ENCODE measurements around the gene INSC. TPM values are rescaled to one million over a fixed set of nuclear protein-coding genes. Genes with fewer than 3 reads are reported as not detected.

Gene INSC
- total and polyA plus RNA-seq, 2 experiments from 2014 or later: 0.97 to 1.5 TPM

DNA sequence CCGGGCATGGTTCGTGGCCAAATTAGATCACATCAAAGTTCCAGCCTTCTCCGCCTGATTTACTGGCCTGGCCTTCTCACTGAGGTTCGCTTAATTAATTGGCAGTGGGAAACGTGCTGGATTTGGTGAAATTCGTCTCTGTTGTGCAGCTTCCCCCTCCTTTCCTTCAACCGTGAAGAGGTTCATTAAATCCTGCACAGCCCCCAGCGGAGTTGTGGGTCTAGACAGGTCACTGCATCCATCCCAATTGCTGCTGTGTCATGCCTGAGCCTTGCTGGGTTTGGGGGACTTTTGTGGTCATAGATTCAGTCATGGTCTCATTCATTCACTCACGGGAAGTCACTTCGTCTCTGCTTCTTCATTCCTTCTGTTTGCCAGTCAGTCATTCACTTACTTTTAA is 90.0 kb downstream of the INSC start:
- Mint-ChIP-seq H3K4me1 (no peaks in the 10 kb centered on the region), H3K4me3 (no peak overlapping the region)
- TF ChIP-seq STAT1 (IDR thresholded peaks at IDR 0.05; ENCODE audit: unreplicated experiment) (no peak), CREB1 (CRISPR knock-in tag; IDR thresholded peaks at IDR 0.05; ENCODE audit: low read depth) (no peak), NANOG (IDR thresholded peaks at IDR 0.05; ENCODE audit: borderline replicate concordance) (no peak)
- TF ChIP-seq, protein P1, sequence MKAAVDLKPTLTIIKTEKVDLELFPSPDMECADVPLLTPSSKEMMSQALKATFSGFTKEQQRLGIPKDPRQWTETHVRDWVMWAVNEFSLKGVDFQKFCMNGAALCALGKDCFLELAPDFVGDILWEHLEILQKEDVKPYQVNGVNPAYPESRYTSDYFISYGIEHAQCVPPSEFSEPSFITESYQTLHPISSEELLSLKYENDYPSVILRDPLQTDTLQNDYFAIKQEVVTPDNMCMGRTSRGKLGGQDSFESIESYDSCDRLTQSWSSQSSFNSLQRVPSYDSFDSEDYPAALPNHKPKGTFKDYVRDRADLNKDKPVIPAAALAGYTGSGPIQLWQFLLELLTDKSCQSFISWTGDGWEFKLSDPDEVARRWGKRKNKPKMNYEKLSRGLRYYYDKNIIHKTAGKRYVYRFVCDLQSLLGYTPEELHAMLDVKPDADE (IDR thresholded peaks at IDR 0.05): no peak

DNA sequence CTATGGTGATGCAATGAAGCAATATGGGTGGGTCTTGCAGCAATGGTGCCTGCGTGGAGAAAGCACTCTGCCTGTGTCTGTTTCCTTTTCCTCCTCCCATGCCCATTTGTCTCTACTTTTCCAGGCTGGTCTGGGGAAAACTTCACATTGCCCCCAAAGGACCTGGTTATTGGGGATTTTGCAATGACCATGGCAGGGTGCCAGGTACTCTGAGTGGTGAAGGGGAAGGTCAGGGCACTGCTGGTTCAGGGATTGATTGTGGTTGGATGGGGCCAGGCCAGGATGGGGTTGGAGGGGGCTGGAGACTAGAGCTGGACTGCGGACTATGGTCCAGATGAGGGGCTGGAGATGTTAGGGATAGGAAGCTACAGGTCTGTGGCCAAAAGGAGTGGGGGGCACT is 92.1 kb downstream of the INSC start:
- Histone ChIP-seq H2AFZ (no peak overlapping the region), H3K27me3 (ENCODE audit: insufficient read depth) (no peaks in the 10 kb centered on the region), H3F3A (replicated peaks; ENCODE audit: low read depth) (no peaks in the 10 kb centered on the region), H3K4me1 (ENCODE audit: insufficient read depth) (no peaks in the 10 kb centered on the region; the same call in 1 of the 2 replicates), H3K4me3 (no peak overlapping the region), H3K27ac (ENCODE audit: low read depth) (no peak overlapping the region), H3K9me2 (ENCODE audit: insufficient read depth) (no peaks in the 10 kb centered on the region), H3K4me2 (no peak overlapping the region), H3K36me3 (ENCODE audit: insufficient read depth) (no peaks in the 10 kb centered on the region), H4K20me1 (replicated peaks; ENCODE audit: insufficient read depth) (no peaks in the 10 kb centered on the region), H3K79me2 (replicated peaks; ENCODE audit: insufficient read depth) (no peaks in the 10 kb centered on the region)
- ATAC-seq (no peak), DNase-seq (ENCODE audit: low spot score) (no peak)
- Mint-ChIP-seq H3K36me3 (ENCODE audit: low read depth) (no peaks in the 10 kb centered on the region), H3K9me3 (no peaks in the 10 kb centered on the region), H3K4me1 (no peaks in the 10 kb centered on the region), H3K27me3 (ENCODE audit: insufficient read depth, low read depth, poor library complexity) (peaks cover 11% of the 10 kb centered on the region), H3K4me3 (no peak overlapping the region), H3K27ac (no peak overlapping the region)
- TF ChIP-seq POLR2AphosphoS5 (IDR thresholded peaks at IDR 0.05; ENCODE audit: low read depth) (no peak), EZH2phosphoT487 (IDR thresholded peaks at IDR 0.05; ENCODE audit: unreplicated experiment) (no peak), STAT1 (IDR thresholded peaks at IDR 0.05; ENCODE audit: unreplicated experiment) (no peak), ZNF114 (CRISPR knock-in tag; IDR thresholded peaks at IDR 0.05) (no peak), CREB1 (CRISPR knock-in tag; IDR thresholded peaks at IDR 0.05; ENCODE audit: low read depth) (no peak), NANOG (IDR thresholded peaks at IDR 0.05; ENCODE audit: borderline replicate concordance) (no peak)
- TF ChIP-seq, protein P1 (IDR thresholded peaks at IDR 0.05): no peak
- TF ChIP-seq, protein P2, sequence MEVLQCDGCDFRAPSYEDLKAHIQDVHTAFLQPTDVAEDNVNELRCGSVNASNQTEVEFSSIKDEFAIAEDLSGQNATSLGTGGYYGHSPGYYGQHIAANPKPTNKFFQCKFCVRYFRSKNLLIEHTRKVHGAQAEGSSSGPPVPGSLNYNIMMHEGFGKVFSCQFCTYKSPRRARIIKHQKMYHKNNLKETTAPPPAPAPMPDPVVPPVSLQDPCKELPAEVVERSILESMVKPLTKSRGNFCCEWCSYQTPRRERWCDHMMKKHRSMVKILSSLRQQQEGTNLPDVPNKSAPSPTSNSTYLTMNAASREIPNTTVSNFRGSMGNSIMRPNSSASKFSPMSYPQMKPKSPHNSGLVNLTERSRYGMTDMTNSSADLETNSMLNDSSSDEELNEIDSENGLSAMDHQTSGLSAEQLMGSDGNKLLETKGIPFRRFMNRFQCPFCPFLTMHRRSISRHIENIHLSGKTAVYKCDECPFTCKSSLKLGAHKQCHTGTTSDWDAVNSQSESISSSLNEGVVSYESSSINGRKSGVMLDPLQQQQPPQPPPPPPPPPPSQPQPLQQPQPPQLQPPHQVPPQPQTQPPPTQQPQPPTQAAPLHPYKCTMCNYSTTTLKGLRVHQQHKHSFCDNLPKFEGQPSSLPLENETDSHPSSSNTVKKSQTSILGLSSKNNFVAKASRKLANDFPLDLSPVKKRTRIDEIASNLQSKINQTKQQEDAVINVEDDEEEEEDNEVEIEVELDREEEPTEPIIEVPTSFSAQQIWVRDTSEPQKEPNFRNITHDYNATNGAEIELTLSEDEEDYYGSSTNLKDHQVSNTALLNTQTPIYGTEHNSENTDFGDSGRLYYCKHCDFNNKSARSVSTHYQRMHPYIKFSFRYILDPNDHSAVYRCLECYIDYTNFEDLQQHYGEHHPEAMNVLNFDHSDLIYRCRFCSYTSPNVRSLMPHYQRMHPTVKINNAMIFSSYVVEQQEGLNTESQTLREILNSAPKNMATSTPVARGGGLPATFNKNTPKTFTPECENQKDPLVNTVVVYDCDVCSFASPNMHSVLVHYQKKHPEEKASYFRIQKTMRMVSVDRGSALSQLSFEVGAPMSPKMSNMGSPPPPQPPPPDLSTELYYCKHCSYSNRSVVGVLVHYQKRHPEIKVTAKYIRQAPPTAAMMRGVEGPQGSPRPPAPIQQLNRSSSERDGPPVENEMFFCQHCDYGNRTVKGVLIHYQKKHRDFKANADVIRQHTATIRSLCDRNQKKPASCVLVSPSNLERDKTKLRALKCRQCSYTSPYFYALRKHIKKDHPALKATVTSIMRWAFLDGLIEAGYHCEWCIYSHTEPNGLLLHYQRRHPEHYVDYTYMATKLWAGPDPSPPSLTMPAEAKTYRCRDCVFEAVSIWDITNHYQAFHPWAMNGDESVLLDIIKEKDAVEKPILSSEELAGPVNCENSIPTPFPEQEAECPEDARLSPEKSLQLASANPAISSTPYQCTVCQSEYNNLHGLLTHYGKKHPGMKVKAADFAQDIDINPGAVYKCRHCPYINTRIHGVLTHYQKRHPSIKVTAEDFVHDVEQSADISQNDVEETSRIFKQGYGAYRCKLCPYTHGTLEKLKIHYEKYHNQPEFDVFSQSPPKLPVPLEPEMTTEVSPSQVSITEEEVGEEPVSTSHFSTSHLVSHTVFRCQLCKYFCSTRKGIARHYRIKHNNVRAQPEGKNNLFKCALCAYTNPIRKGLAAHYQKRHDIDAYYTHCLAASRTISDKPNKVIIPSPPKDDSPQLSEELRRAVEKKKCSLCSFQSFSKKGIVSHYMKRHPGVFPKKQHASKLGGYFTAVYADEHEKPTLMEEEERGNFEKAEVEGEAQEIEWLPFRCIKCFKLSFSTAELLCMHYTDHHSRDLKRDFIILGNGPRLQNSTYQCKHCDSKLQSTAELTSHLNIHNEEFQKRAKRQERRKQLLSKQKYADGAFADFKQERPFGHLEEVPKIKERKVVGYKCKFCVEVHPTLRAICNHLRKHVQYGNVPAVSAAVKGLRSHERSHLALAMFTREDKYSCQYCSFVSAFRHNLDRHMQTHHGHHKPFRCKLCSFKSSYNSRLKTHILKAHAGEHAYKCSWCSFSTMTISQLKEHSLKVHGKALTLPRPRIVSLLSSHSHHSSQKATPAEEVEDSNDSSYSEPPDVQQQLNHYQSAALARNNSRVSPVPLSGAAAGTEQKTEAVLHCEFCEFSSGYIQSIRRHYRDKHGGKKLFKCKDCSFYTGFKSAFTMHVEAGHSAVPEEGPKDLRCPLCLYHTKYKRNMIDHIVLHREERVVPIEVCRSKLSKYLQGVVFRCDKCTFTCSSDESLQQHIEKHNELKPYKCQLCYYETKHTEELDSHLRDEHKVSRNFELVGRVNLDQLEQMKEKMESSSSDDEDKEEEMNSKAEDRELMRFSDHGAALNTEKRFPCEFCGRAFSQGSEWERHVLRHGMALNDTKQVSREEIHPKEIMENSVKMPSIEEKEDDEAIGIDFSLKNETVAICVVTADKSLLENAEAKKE (CRISPR knock-in tag; IDR thresholded peaks at IDR 0.05): no peak
- TF ChIP-seq, protein P3, sequence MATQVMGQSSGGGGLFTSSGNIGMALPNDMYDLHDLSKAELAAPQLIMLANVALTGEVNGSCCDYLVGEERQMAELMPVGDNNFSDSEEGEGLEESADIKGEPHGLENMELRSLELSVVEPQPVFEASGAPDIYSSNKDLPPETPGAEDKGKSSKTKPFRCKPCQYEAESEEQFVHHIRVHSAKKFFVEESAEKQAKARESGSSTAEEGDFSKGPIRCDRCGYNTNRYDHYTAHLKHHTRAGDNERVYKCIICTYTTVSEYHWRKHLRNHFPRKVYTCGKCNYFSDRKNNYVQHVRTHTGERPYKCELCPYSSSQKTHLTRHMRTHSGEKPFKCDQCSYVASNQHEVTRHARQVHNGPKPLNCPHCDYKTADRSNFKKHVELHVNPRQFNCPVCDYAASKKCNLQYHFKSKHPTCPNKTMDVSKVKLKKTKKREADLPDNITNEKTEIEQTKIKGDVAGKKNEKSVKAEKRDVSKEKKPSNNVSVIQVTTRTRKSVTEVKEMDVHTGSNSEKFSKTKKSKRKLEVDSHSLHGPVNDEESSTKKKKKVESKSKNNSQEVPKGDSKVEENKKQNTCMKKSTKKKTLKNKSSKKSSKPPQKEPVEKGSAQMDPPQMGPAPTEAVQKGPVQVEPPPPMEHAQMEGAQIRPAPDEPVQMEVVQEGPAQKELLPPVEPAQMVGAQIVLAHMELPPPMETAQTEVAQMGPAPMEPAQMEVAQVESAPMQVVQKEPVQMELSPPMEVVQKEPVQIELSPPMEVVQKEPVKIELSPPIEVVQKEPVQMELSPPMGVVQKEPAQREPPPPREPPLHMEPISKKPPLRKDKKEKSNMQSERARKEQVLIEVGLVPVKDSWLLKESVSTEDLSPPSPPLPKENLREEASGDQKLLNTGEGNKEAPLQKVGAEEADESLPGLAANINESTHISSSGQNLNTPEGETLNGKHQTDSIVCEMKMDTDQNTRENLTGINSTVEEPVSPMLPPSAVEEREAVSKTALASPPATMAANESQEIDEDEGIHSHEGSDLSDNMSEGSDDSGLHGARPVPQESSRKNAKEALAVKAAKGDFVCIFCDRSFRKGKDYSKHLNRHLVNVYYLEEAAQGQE (IDR thresholded peaks at IDR 0.05; ENCODE audit: unreplicated experiment): no peak

More for the DNA sequence above, 90.0 kb downstream of the INSC start:
- no peak overlapping the region for H3K4me3 ChIP-seq
- H4K20me1 ChIP-seq (replicated peaks; ENCODE audit: insufficient read depth): no peaks in the 10 kb centered on the region
- H3K36me3 ChIP-seq (ENCODE audit: insufficient read depth): no peaks in the 10 kb centered on the region
- peaks cover 11% of the 10 kb centered on the region for H3K27me3 Mint-ChIP-seq (ENCODE audit: insufficient read depth, low read depth, poor library complexity)
- no peaks in the 10 kb centered on the region for H3F3A ChIP-seq (replicated peaks; ENCODE audit: low read depth)
- H3K4me2 ChIP-seq: no peak overlapping the region
- no peaks in the 10 kb centered on the region for H3K9me3 Mint-ChIP-seq
- H2AFZ ChIP-seq: no peak overlapping the region
- H3K36me3 Mint-ChIP-seq (ENCODE audit: low read depth): no peaks in the 10 kb centered on the region
- DNase-seq (ENCODE audit: low spot score): no peak
- no peaks in the 10 kb centered on the region for H3K9me2 ChIP-seq (ENCODE audit: insufficient read depth)
- no peaks in the 10 kb centered on the region for H3K27me3 ChIP-seq (ENCODE audit: insufficient read depth)
- H3K27ac Mint-ChIP-seq: peak overlapping the region; percentile 36; the same call in 1 of the 2 replicates
- no peak for ATAC-seq
- H3K27ac ChIP-seq (ENCODE audit: low read depth): no peak overlapping the region
- no peaks in the 10 kb centered on the region for H3K79me2 ChIP-seq (replicated peaks; ENCODE audit: insufficient read depth)
- H3K4me1 ChIP-seq (ENCODE audit: insufficient read depth): no peaks in the 10 kb centered on the region; the same call in 1 of the 2 replicates

All from GM23338 (cell line).